Inflammatory macrophage treated with lipopolysaccharide for 1 hour (primary cell): ENCODE measurements around the gene MBOAT1.
"Not testable (repeated sequence)": the region's sequence is repeated elsewhere in the genome, so short reads cannot be mapped to it uniquely, and the experiment has no call there.

Experiments
- DNase-seq, 2 donors: peaks; one replicate each; pipeline ENCODE4 v3.0.0-alpha.2; 2020 to 2022

The MBOAT1 gene

DNA sequence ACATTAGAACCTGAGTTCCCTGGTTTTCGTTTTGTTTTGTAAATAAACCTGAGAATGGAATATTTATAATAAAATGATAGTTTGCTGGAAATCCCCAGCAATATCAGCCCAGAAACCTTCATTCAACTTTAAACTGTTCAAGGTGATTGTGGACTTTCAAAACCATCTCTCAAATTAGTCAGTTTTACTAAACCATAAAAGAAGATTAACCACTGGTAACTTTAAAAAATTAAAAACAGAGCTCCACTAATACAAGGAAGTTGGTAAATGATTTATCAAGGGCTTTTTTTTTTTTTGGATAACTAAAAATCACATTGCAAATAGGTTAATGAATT, 10.0 kb downstream of the MBOAT1 start:
- DNase-seq = no peak

DNA sequence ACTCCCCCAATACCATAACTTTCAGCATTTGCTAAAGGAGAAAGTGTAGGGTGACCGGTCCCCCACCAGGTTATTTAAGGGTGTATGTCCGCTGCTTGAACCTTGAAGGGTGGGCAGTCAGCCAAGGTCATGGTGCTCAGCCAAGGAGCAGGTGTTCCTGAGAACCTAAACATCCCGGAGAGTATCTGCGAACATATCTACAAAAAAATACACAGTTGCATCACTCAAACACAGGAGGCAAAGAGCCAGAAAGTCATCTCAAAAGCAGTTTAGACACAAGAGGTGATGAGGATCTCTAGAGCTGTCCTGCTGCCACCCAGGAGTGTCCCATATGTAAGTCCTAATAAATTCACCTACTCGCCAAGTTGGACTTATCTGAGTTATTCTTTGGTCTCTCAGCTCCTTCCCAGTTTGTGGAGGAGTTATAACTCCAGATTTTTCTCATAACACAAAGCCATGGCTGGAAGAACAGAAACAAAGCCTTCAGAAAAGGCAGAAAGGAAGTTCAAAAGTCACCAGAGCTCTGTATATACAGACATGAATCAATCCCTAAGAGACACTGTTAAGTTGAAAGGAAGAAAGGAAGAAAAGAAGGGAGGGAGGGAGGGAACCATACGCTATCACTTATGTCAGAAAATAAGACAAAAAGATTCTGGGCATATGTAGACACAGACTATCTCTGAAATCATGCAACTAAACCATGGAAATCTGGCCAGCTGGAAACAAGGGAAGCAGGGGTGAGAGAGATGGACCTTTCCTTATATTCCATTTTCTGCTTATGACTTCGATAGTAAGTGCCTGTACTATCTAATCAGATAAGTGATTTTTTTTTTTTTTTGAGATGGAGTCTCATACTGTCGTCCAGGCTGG, 11.3 kb downstream of the MBOAT1 start:
- no peak for DNase-seq

DNA sequence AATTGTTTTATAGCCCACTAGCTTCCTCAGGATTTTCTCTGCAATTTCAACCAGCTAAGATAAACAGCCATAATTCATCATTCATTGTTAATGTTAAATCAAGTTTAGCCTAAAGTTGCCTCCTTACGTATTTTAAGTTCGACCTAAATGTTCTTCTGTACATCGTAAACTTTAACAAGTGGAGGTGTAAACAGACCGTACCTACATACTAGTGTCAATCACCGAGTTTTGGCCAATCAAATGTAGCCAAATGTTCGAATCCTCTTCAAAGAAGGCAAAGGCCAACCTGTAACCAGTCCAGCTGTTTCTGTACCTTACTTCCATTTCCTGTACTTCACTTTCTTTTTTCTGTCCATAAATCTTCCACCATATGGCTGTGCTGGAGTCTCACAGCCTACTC, 13.5 kb downstream of the MBOAT1 start:
- no peak for DNase-seq

DNA sequence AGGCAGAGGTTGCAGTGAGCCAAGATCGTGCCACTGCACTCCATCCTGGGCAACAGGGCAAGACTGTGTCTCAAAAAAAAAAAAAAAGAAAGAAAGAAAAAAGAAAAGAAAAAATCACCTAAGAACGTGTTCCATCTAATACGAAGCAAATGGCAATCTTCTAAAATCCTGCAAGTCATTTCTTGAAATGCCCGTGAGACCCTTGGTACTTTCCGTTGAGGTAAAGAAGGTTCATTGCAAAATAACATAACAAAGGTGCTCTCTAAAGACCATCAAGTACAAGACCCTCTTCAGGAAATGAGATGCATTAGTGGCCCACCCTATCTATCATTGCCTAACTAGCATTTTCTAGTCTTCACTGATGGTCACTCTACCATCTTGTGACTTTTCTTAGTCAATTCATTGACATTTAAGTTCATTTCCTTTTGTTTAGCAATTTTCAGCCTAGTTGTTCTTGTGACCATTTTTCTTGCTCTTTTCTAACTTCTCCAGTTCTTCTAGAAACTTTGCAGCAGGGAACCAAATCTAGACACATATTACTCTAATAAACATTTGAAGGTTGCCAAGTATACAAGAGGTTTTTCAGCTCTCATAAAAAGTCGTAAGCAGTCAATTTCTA, 14.0 kb downstream of the MBOAT1 start:
- no peak for DNase-seq

DNA sequence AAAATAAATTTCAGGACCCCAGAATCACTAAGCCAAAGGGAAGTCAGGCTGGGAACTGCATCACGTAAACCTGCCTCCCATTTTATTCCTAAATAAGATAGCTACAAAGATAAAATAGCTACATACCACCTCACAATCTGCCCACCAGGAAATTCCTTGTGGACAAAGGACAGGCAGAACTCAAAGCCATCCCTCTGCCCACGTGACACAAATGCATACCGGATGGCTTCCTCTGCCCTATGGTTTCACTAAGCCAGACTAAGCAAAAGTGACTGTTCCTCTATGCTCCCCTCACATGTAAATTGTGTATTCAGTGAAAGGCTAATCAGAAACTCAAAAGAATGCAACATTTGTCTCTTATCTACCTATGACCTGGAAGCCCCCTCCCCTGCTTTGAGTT, 15.0 kb downstream of the MBOAT1 start:
- no peak for DNase-seq

DNA sequence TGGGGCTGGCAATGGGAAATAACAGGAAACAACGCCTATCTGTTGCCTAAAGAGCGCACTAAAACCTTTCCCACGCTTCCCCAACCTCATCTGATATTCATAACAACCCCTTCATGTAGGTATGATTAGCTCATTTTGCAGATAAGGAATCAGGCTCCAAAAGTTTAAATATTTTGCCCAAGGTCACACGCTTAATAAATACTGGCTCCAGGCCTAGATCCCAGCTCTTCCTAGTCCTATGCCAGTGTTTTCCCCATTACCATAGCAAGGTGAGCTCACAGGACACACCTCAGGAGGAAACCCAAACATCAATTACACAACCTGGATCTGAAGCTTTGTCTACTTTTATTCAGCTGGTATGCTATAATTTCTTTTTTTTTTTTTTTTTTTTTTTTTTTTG, 19.6 kb downstream of the MBOAT1 start:
- DNase-seq = no peak

DNA sequence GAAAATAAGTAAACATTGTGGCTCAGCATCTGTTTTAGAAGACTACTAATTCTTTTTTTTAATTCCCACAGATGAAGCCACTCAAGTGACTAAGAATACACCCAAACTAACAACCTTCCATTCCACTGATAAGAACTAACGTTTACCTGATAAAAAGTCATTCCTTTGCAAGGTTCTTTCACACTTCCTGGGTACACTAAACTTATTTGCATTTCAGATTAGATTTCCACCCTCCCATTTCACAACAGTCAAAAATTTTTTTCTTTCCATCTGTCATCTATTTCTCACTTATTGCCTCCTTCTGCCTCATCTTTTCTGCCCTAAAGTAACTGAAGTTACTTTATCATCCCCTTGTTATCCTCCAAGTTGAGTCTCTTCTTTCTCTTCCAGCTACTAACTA, 20.3 kb downstream of the MBOAT1 start:
- DNase-seq = no peak

DNA sequence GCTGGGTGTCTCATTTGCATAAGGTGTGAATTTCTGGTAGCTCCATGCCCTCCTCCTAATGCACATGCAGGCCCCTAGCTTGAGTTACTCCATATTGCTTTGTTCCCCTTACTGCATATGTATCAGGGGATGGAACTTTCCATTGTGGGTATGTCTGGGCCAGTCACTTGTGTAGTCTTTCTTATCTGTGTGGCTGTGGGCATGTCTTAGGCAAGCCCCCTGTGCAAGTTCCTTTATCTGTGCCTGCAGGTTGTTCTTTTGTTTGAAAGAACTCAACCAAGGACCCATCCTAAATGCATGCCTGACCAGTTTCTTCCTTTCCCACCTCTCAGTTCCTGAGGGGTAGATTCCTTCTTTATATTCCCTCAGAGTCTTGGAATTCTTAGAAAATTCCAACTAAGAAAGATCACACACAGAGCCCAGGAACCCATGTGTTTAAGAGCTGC, 23.6 kb downstream of the MBOAT1 start:
- DNase-seq = no peak

DNA sequence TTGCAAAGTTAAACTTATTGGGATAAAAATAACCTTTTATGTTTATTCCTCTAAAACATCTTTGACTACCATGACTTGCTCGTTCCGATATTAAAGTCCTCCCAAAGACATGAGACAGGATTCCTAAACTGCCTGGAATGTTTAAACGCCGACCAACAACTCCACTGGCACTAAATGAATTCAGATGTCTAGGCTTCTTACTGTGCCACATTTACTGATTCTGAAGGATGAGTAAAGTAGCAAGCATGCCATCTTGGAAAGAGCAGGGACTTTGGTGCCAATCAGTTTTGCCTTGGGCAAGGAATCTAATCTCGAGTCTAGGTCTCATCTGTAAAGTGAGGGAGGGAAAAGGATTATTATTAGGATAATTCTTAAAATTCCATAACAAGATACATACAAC, 25.3 kb downstream of the MBOAT1 start:
- DNase-seq = no peak

DNA sequence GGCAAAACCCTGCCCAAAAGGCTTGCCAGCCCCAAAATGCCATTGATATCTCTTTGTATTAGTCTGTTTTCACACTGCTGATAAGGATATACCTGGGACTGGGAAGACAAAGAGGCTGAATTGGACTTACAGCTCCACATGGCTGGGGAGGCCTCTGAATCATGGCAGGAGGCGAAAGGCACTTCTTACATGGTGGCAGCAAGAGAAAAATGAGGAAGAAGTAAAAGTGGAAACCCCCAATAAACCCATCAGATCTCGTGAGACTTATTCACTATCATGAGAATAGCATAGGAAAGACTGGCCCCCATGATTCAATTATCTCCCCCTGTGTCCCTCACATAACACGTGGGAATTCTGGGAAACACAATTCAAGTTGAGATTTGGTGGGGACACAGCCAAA, 28.6 kb downstream of the MBOAT1 start:
- DNase-seq = peak in 1 of 2 donors; percentile 62

DNA sequence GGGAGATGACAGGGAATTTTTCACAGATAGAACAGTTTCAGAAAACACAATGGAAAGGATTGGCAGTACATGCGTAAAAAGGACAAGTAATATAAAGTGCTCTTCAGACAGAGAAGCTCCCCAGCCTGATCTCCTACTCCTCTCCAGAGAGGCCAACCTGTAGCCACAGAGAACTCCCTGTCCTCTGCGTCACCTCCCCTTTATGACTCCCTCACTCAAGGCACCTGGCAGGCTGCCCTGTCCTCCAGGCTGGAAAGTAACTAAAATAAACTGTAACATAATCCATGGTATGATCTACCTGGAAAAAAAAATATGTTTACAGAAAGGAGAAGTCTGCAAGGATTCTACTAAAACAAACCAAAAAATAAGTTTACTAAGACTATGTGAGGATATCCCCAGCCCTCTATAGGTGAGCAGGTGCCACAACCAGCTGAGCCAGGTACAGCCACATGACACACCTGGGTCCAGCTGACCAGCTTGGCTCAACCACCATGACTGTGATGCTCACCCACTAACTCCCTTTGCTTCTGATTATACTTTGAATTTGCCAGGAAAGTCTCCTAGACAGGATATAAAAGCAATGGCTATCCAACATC, 29.2 kb downstream of the MBOAT1 start:
- DNase-seq = no peak

DNA sequence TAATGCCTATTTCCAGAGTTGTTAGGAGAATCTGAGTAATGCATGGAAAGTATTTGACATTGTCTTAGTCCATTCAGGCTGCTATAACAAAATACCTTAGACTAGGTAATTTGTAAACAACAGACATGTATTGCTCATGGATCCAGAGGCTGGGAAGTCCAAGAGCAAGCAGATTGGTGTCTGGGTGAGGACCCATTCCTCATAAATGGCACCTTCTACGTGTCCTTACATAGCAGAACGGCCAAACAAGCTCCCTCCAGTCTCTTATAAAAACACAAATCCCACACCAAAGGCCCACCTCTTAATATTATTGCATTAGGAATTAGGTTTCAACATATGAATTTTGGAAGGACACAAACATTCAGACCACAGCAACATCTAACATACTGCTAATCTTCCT, 30.2 kb downstream of the MBOAT1 start:
- DNase-seq = no peak

DNA sequence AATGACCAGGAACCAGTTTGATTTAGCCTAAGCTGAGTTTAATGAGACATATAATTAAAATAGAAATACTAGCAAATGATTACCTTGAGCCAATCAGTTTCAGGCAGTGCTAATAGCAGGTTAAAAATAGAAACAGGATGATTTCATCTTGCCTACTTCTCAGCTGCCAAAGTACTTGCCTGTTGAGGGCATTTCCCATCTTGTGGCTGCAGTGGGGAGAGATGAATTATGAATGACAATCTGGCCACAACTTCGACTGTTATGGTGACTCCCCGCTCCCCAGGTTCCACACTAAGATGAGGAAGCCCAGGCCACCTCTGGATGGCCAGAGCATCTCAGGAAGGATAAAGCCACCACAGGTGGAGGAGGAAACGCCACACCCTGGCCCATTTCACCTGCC, 31.3 kb downstream of the MBOAT1 start:
- DNase-seq = peak; percentile 45 to 71

DNA sequence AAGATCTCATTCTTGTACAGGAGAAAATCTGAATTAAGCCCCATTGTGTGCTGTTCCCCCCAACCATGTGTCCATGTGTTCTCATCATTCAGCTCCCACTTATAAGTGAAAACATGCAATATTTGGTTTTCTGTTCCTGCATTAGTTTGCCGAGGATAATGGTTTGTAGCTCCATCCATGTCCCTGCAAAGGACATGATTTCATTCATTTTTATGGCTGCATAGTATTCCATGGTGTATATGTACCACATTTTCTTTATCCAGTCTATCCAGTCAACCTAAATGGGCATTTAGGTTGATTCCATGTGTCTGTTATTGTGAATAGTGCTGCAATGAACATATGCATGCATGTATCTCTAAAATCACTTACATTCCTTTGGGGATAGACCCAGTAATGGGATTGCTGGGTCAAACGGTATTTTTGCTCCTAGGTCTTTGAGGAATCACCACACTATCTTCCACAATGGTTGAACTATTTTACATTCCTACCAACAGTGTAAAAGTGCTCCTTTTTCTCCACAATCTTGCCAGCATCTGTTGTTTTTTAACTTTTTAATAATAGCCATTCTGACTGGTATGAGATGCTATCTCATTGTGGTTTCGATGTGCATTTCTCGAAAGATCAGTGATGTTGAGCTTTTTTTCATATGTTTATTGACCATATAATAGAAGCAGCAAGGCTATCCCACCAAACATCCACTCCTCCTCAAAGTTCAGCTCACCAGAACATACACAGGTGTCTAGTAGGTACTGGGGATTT, 32.8 kb downstream of the MBOAT1 start:
- DNase-seq = not testable (repeated sequence)

DNA sequence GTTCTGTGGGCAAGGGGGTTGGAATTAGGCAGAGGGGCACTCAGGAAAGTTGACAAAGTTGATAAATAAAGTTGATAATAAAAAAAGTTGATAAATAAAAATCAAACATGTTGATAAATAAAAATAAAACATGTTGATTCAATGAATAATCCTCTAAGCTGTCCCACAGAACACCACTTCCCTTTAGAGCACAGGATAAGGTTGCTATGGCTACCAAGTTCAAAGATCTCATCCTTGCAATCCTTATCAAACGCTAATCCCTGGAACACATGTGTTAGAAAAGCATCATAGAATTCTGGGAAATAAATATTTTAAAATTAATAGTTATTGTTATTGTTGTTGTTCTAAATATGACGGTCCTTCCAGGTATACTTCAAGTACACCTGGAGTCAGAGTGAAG, 33.9 kb downstream of the MBOAT1 start:
- no peak for DNase-seq

DNA sequence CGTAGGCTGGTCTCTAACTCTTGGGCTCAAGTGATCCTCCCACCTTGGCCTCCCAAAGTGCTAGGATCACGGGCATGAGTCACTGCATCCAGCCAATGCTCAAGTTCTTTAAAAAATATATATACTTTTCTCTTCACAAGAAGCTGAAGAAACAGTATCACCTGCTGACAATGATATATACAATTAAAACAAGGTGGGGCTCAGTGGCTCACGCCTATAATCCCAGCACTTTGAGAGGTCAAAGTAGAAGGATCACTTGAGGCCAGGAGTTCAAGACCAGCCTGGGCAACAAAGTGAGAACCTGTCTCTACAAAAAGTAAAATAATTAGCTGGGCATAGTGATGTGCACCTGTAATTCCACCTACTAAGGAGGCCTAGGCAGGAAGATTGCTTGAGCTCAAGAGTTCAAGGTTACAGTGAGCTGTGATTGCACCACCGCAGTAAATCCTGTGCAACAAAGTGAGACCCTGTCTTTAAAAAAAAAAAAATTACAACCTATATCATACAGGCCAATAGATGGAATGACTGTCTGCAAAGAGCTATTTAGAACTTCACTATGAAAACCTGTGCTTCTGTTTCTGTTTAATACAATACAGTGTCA, 36.4 kb downstream of the MBOAT1 start:
- no peak for DNase-seq

DNA sequence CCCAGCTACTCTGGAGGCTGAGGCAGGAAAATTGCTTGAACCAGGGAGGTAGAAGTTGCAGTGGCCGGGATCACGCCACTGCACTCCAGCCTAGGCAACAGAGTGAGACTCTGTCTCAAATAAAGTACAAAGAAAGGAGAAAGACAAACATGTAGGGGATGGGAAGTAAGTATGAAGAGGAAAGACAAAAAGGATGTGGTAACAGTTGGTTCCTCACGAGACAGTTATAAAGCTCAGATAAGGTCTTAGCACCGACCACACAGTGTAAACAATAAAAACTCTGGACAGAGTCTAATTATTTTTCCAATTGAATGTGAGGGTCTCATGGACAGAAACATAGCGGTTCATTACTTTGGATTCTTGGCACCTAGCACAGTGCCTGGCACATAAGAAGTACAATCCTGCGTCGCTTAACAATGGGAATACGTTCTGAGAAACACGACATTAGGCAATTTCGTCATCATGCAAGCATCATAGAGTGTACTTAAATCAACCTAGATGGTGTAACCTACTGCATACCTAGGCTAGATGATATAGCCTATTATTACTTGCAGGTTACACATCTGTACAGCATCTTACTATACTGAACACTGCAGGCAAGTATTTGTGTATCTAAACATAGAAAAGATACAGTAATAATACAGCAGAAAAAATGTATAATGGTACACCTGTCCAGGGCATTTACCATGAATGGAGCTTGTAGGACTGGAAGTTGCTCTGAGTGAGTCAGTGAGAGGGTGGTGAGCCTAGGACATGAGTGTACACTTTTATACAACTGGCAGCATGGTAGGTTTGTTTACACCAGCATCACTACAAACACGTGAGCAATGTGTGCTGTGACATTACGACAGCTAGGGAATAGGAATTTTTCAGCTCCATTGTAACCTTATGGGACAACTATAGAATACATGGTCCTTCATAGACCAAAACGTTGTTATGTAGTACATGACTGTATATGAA, 38.2 kb downstream of the MBOAT1 start:
- no peak for DNase-seq

DNA sequence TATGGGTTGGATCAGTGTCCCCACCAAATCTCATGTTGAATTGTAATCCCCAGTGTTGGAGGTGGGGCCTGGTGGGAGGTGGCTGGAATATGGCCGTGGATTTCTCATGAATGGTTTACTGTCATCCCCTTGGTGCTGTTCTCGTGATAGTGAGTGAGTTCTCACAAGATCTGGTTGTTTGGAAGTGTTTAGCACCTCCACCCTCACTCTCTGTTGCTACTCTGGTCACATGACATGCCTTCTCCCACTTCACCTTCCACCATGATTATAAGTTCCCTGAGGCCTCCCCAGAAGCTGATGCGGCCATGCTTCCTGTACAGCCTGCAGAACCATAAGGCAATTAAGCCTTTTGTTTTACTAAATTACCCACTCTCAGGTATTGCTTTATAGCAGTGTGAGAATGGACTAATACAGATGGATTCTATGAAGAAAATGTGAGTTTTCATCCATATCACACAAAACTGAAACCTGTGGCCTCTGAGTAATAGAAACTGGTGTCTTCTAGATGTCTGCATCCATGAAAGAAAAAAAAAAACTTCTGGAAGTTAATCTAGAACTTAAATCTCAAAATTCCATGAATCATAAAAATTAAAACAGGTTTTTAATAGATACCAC, 39.3 kb downstream of the MBOAT1 start:
- DNase-seq = no peak

DNA sequence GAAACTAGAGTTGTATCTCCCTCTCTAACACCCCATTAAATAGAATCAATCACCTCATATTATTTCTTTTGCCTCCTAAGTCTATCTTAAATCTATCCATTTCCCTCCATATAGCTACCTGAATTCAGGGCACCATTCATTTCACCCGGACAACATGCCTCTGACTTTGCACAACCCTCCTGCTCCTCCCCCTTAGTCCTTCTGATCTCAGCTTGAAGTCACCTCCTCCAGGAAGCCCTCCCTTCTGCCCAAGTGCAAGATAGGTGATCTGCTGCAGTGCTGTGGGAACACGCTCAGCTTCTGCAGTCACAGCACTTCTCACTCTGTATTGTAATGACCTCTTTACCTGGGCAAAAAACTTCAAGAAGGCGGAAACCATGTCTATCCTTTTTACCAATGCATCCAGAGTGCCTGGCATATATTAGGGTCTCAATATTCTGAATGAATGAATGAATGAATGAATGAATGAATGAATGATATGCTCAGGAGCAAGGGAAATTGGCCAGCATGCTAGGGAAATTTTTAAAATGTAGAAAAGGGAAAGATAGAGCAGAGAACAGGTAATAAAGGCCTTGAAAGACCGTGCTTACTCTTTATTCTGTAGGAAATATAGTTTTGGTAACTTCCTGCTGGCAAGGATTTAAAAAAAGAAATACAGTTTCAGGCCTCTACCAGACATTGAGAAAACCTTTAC, 41.7 kb downstream of the MBOAT1 start:
- DNase-seq = no peak

DNA sequence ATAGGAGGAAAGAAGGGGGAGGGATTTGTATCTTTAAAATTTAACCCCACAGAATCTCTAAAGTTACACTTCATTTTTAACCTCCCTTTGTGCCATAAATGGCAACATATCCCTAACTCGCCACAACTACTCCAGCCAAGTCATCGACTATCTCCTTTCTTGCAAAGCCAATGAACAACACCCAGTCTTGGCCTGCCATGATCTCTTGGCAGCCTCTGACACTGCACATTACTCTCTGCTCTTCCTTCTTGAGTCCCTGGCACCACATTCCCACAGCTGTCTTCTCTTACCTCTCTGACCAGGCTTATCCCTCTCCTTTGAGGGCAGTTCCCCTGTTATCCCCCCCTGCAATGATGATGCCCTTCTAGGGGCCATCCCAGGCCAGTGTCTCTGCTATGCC, 42.5 kb downstream of the MBOAT1 start:
- peak in 1 of 2 donors; percentile 33 for DNase-seq

DNA sequence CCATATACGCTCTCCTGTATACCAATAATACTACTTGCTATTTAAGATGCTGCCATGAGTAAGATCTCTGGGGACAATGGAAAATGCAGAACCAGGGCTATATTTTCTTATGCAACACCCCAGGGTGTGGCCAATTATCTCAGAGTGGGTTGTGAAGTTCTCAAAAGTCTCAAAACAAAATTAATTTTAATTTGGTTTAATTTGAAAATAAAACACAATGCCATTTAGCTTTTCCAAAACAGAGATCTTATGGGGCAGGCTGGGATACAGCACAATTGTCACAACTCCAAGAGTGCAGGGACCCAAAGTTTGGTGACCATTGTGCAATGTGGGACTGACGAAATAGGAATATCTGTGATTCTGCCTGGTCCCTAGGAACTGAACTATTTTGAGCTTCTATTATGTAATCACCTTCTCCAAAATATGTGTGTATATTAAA, 43.1 kb downstream of the MBOAT1 start:
- DNase-seq = peak; percentile 90 to 92
